ENCODE results near the gene NFKB1. TPM values are rescaled to one million over a fixed set of nuclear protein-coding genes. Genes with fewer than 3 reads are reported as not detected.
A peak's percentile ranks its signal among the peaks of the same experiment; 100 is the strongest.

NFKB1 gene
- total and polyA plus RNA-seq, 10 of the 15 experiments (the other 5 are each of a cell fraction or from before 2014, with no cell fraction given), result 8.7 to 110 (median 57.3) TPM

GRCh38 chr4:102586644-102587021 is 85.5 kb downstream of the NFKB1 start:
- FAIRE-seq (peak; percentile 77), DNase-seq (ENCODE audit: low read depth, low spot score) (peak; percentile 36), ATAC-seq (peak; percentile 63)
- Histone ChIP-seq H3K4me1 (ENCODE audit: control insufficient read depth, insufficient read depth, low read length) (peaks cover 26% of the 10 kb centered on the region), H3K4me2 (ENCODE audit: control insufficient read depth, insufficient read depth) (peak overlapping the region; percentile 21), H3K27me3 (replicated peaks in 1 of 2; ENCODE audit: control insufficient read depth in 2 of 2, insufficient read depth in 2 of 2, low read length in 1 of 2) (no peaks in the 10 kb centered on the region), H3K4me3 (no peak overlapping the region), H3K9me3 (replicated peaks; ENCODE audit: control insufficient read depth, insufficient read depth, low read length) (peaks cover 11% of the 10 kb centered on the region; the same call in 2 of the 3 replicates), H2AFZ (ENCODE audit: control insufficient read depth, low read depth, low read length) (no peak overlapping the region), H3K27ac (ENCODE audit: control insufficient read depth, insufficient read depth) (peak overlapping the region; percentile 77), H3K9ac (ENCODE audit: control insufficient read depth, insufficient read depth, low read length) (no peak overlapping the region; the same call in 1 of the 2 replicates), H3K36me3 (ENCODE audit: control insufficient read depth in 2 of 2, insufficient read depth in 2 of 2, low read length in 1 of 2) (peaks cover 6 to 41% of the 10 kb centered on the region in 2 experiments), H3K79me2 (ENCODE audit: control insufficient read depth, insufficient read depth, low read length) (no peaks in the 10 kb centered on the region; the same call in 1 of the 2 replicates), H4K20me1 (ENCODE audit: control insufficient read depth, insufficient read depth) (no peaks in the 10 kb centered on the region)
- BruUV-seq (replicated peaks), result no TSS peak
- in situ Hi-C loops (cut with MboI), result no loop called here
- intact Hi-C loops (cut with micrococcal nuclease; ENCODE audit: unreplicated experiment), result loop anchor here (2.0 to 5.0 kb wide), 2 partner anchors 22 to 84 kb away; partner anchors contain the start of gene NFKB1
- SMC1A ChIA-PET (ENCODE audit: uncharacterized antibody, unreplicated experiment), result interaction anchor here (0.7 to 3.2 kb wide), 11 partner anchors 11 to 1908 kb away, joined by 3 to 23 read pairs (median 6); partner anchors contain the start of gene NFKB1
- CTCF ChIA-PET, result interaction anchor here (0.6 to 1.9 kb wide), 6 partner anchors 22 to 43 kb away, joined by 3 to 12 read pairs (median 3); no protein-coding TSS in a partner anchor
- RAD21 ChIA-PET (ENCODE audit: unreplicated experiment), result interaction anchor here (0.6 to 4.8 kb wide), 12 partner anchors 10 to 156 kb away, joined by 3 to 20 read pairs (median 4); no protein-coding TSS in a partner anchor
- WGBS (ENCODE audit: insufficient coverage, insufficient replicate concordance, low lambda C conversion rate, missing lambda C conversion rate), result 3% methylated on average over 4 of the region's 4 CpGs
- POLR2A ChIA-PET, result interaction anchor here (1.0 to 2.4 kb wide), 6 partner anchors 13 to 133 kb away, joined by 3 to 10 read pairs (median 4); no protein-coding TSS in a partner anchor
- TF ChIP-seq CBX3 (IDR thresholded peaks at IDR 0.05; ENCODE audit: borderline replicate concordance, low read depth) (no peak), PAX8 (IDR thresholded peaks at IDR 0.05) (no peak), EP300 (IDR thresholded peaks at IDR 0.05; ENCODE audit: borderline replicate concordance in 1 of 2, control insufficient read depth in 1 of 2, low read depth in 2 of 2, low read length in 2 of 2) (no peak), IKZF2 (IDR thresholded peaks at IDR 0.05) (0 out of 4 replicates have a peak, but pooled peaks have one; percentile 5 to 57), USF1 (IDR thresholded peaks at IDR 0.05; ENCODE audit: borderline replicate concordance, extremely low read length, insufficient read depth, low read depth, low read length) (no peak), MXI1 (IDR thresholded peaks at IDR 0.05; ENCODE audit: low read depth, low read length) (no peak), DPF2 (IDR thresholded peaks at IDR 0.05) (peak; percentile 72; the same call in 1 of the 2 replicates), EED (IDR thresholded peaks at IDR 0.05; ENCODE audit: low read depth) (peak; percentile 48; the same call in 1 of the 2 replicates), WRNIP1 (IDR thresholded peaks at IDR 0.05; ENCODE audit: borderline replicate concordance, low read depth, low read length) (no peak), ASH2L (IDR thresholded peaks at IDR 0.05; ENCODE audit: borderline replicate concordance, low read depth) (no peak), RELA (IDR thresholded peaks at IDR 0.05; ENCODE audit: borderline replicate concordance, partially characterized antibody) (no peak), ZSCAN29 (IDR thresholded peaks at IDR 0.05) (no peak), RUNX3 (IDR thresholded peaks at IDR 0.05; ENCODE audit: low read length) (peak; percentile 93), REST (IDR thresholded peaks at IDR 0.05; ENCODE audit: low read depth, low read length) (no peak), NFYB (IDR thresholded peaks at IDR 0.05; ENCODE audit: insufficient read depth, low read depth, low read length) (no peak), RB1 (IDR thresholded peaks at IDR 0.05; ENCODE audit: borderline replicate concordance) (no peak), MTA2 (IDR thresholded peaks at IDR 0.05; ENCODE audit: low read depth) (peak; percentile 16; the same call in 1 of the 2 replicates), IKZF1 (conservative IDR thresholded peaks at IDR 0.05) (peak; percentile 56)
- TF ChIP-seq, protein P1, sequence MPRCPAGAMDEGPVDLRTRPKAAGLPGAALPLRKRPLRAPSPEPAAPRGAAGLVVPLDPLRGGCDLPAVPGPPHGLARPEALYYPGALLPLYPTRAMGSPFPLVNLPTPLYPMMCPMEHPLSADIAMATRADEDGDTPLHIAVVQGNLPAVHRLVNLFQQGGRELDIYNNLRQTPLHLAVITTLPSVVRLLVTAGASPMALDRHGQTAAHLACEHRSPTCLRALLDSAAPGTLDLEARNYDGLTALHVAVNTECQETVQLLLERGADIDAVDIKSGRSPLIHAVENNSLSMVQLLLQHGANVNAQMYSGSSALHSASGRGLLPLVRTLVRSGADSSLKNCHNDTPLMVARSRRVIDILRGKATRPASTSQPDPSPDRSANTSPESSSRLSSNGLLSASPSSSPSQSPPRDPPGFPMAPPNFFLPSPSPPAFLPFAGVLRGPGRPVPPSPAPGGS (IDR thresholded peaks at IDR 0.05; ENCODE audit: borderline replicate concordance, insufficient read depth, low read depth, low read length, poor library complexity, severe bottlenecking), result no peak
